ENCODE results near the gene RNF125. TPM values are rescaled to one million over a fixed set of nuclear protein-coding genes. Genes with fewer than 3 reads are reported as not detected.
A peak's percentile ranks its signal among the peaks of the same experiment; 100 is the strongest.

The RNF125 gene
- polyA plus RNA-seq (2011; rRNA removed): 0.07 and 0.12 TPM in 2 replicates
- 0.05 TPM in 1 of 2 replicates, not detected in the other for polyA minus RNA-seq (2011; rRNA and poly(A)+ RNA removed)

- Histone ChIP-seq H3K4me3 (ENCODE audit: low read depth, low read length) (peak within 1 kb of the TSS; percentile 46), H3K27me3 (ENCODE audit: control insufficient read depth, insufficient read depth, low read length) (peaks cover 6% of the 10 kb centered on the region), H3K36me3 (ENCODE audit: control insufficient read depth, insufficient read depth, low read length) (no peaks in the 10 kb centered on the region)
- CTCF ChIA-PET: no interaction called here
- DNase-seq (ENCODE audit: low read depth): peak; percentile 19
- no peak for TF ChIP-seq CTCF (IDR thresholded peaks at IDR 0.05; ENCODE audit: insufficient read depth, low read depth, low read length)
- POLR2A ChIA-PET: no interaction called here
These were observed at the start of gene RNF125 for GRCh38 chr18:32018331-32019250. Gene RNF125, plus strand, starts transcription at chr18:32018825. Its CDS starts 39 bp downstream, at chr18:32018864.

- ChIA-PET CTCF (no interaction called here), POLR2A (no interaction called here)
- no peak overlapping the region for H3K4me3 ChIP-seq (ENCODE audit: low read depth, low read length)
- TF ChIP-seq CTCF (IDR thresholded peaks at IDR 0.05; ENCODE audit: insufficient read depth, low read depth, low read length): no peak
- no peaks in the 10 kb centered on the region for H3K36me3 ChIP-seq (ENCODE audit: control insufficient read depth, insufficient read depth, low read length)
- no peaks in the 10 kb centered on the region for H3K27me3 ChIP-seq (ENCODE audit: control insufficient read depth, insufficient read depth, low read length)
- no peak for DNase-seq (ENCODE audit: low read depth)
These were observed 48.0 kb upstream of the RNF125 start for GRCh38 chr18:31970617-31971016.

- POLR2A ChIA-PET: no interaction called here
- CTCF ChIA-PET: interaction anchor here (2.3 kb wide), 1 partner anchor 154 kb away, joined by 5 read pairs; no protein-coding TSS in a partner anchor
- Histone ChIP-seq H3K27me3 (ENCODE audit: control insufficient read depth, insufficient read depth, low read length) (no peaks in the 10 kb centered on the region), H3K36me3 (ENCODE audit: control insufficient read depth, insufficient read depth, low read length) (no peaks in the 10 kb centered on the region), H3K4me3 (ENCODE audit: low read depth, low read length) (no peak overlapping the region)
- TF ChIP-seq CTCF (IDR thresholded peaks at IDR 0.05; ENCODE audit: insufficient read depth, low read depth, low read length): no peak
- no peak for DNase-seq (ENCODE audit: low read depth)
These were observed 44.6 kb upstream of the RNF125 start for GRCh38 chr18:31973929-31974546.

- CTCF ChIA-PET: interaction anchor here (0.8 to 2.6 kb wide), 14 partner anchors 8 to 425 kb away, joined by 3 to 22 read pairs (median 5); partner anchors contain the start of gene TRAPPC8
- POLR2A ChIA-PET: no interaction called here
- H3K27me3 ChIP-seq (ENCODE audit: control insufficient read depth, insufficient read depth, low read length): no peaks in the 10 kb centered on the region
- TF ChIP-seq CTCF (IDR thresholded peaks at IDR 0.05; ENCODE audit: insufficient read depth, low read depth, low read length): no peak
- no peak overlapping the region for H3K4me3 ChIP-seq (ENCODE audit: low read depth, low read length)
- H3K36me3 ChIP-seq (ENCODE audit: control insufficient read depth, insufficient read depth, low read length): no peaks in the 10 kb centered on the region
- no peak for DNase-seq (ENCODE audit: low read depth)
These were observed 42.4 kb upstream of the RNF125 start for GRCh38 chr18:31976242-31976641.

- Histone ChIP-seq H3K36me3 (ENCODE audit: control insufficient read depth, insufficient read depth, low read length) (no peaks in the 10 kb centered on the region), H3K27me3 (ENCODE audit: control insufficient read depth, insufficient read depth, low read length) (no peaks in the 10 kb centered on the region), H3K4me3 (ENCODE audit: low read depth, low read length) (no peak overlapping the region)
- peak; percentile 68 for TF ChIP-seq CTCF (IDR thresholded peaks at IDR 0.05; ENCODE audit: insufficient read depth, low read depth, low read length)
- ChIA-PET CTCF (interaction anchor here (0.6 to 2.4 kb wide), 19 partner anchors 7 to 459 kb away, joined by 3 to 22 read pairs (median 5); partner anchors contain the start of gene TRAPPC8), POLR2A (no interaction called here)
- DNase-seq (ENCODE audit: low read depth): no peak
These were observed 41.3 kb upstream of the RNF125 start for GRCh38 chr18:31977270-31977872.
